OCI-LY3 (cell line): ENCODE measurements around the gene ZNF550.
"Not testable (repeated sequence)": the region's sequence is repeated elsewhere in the genome, so short reads cannot be mapped to it uniquely, and the experiment has no call there.

Experiments
- H2AFZ ChIP-seq: fragments of 200-600, 300-600 bp; shearing (Covaris generic); 2 replicates; pipeline ENCODE4 v1.6.0; 2014; ENCODE audit warnings: antibody characterized with exemption, low read depth, low read length
- H3K27ac ChIP-seq: fragments of 200-600, 300-600 bp; sonication (generic); 2 replicates; pipeline ENCODE4 v1.5.1; 2014; ENCODE audit warnings: mild to moderate bottlenecking, low read length, moderate library complexity, mixed read lengths
- H3K27me3 ChIP-seq: fragments of 200-600, 300-600 bp; sonication (generic); 2 replicates; pipeline ENCODE4 v1.6.1; 2014; ENCODE audit warnings: low read depth, low read length, mixed read lengths
- H3K36me3 ChIP-seq: fragments of 200-600, 300-600 bp; sonication (generic); replicated peaks from 2 replicates; pipeline ENCODE3; 2014; ENCODE audit warnings: low read depth, low read length, mixed read lengths
- H3K4me1 ChIP-seq: fragments of 300-600, 200-600 bp; sonication (generic); 2 replicates; pipeline ENCODE4 v1.6.1; 2014; ENCODE audit warnings: low read length, mixed read lengths
- H3K4me2 ChIP-seq: fragments of 200-600, 300-600 bp; sonication (generic); 2 replicates; pipeline ENCODE4 v1.6.1; 2014; ENCODE audit warnings: low read length, mixed read lengths
- H3K4me3 ChIP-seq: fragments of 300-600, 200-600 bp; sonication (generic); 2 replicates; pipeline ENCODE4 v1.5.1; 2014; ENCODE audit warnings: antibody characterized with exemption, mild to moderate bottlenecking, low read length, moderate library complexity
- H3K79me2 ChIP-seq: fragments of 300-600, 200-600 bp; shearing (Covaris generic); 2 replicates; pipeline ENCODE4 v1.6.1; 2014; ENCODE audit warnings: mild to moderate bottlenecking, low read length, mixed read lengths
- H3K9ac ChIP-seq: fragments of 300-600, 200-600 bp; shearing (Covaris generic); 2 replicates; pipeline ENCODE4 v1.6.0; 2014; ENCODE audit warnings: mild to moderate bottlenecking, low read length, moderate library complexity
- H3K9me3 ChIP-seq: fragments of 200-600, 300-600 bp; shearing (Covaris generic); 2 replicates; pipeline ENCODE4 v1.6.1; 2014; ENCODE audit warnings: low read length, mixed read lengths; ENCODE audit not compliant: insufficient read depth
- H4K20me1 ChIP-seq: fragments of 200-600, 300-600 bp; sonication (generic); 2 replicates; pipeline ENCODE4 v1.6.1; 2016; ENCODE audit warnings: low read length, mixed read lengths; ENCODE audit not compliant: insufficient read depth
- EZH2phosphoT487 ChIP-seq: fragments of 200-600 bp; shearing (Covaris generic); IDR thresholded peaks from 2 replicates; pipeline ENCODE4 v1.6.1; 2018; ENCODE audit warnings: antibody characterized with exemption, mixed run types, low read depth
- TF ChIP-seq, protein P1 (sequence below): fragments of 200-600, 300-600 bp; sonication (generic); IDR thresholded peaks from 2 replicates; pipeline ENCODE4 v1.5.1; 2014; ENCODE audit warnings: antibody characterized with exemption, low read length, low read depth

The ZNF550 gene

DNA sequence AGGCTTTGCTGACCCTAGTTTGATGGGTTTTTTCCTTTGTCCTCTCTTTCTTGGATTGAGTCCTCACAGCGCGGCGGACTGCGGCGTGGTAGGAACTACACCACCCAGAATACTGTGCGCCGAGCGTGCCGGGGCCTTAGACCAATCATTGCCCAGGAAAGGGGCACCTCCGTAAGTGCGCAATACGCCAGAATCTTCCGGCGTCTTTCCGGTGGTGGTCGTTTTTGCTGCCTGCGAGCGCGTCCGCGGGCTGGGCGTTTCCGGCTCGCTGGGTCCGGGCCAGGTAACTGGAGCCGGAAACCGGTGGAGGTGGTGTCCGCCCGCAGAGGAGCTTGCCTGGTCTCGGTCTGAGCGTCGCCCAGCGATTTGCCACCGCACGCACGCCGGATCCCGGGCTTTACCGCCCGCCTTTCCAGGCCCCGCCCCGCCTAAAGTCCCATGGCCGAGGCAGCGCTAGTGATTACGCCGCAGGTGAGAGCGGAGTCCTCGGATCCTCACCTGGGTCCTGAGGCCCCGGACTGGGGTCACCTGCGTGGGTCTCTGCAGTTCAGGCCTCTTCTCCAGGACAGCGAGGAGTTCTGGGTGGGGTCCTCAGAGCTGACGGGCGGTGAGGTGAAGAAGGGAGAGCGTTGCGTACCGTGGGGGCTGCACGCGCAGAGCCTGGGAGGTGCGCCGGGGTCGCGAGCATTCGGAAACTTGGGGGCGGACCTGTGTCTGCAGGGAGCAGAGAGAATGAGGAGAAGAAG, 32.4 kb downstream of the ZNF550 start, which contains the start of gene ZNF549:
Gene ZNF549, plus strand, starts transcription at position 221 of the 746 bp plus-strand sequence. Its CDS starts 218 bp downstream, at position 439.
- peak within 1 kb of the TSS; percentile 95 for H2AFZ ChIP-seq
- TF ChIP-seq, protein P1, sequence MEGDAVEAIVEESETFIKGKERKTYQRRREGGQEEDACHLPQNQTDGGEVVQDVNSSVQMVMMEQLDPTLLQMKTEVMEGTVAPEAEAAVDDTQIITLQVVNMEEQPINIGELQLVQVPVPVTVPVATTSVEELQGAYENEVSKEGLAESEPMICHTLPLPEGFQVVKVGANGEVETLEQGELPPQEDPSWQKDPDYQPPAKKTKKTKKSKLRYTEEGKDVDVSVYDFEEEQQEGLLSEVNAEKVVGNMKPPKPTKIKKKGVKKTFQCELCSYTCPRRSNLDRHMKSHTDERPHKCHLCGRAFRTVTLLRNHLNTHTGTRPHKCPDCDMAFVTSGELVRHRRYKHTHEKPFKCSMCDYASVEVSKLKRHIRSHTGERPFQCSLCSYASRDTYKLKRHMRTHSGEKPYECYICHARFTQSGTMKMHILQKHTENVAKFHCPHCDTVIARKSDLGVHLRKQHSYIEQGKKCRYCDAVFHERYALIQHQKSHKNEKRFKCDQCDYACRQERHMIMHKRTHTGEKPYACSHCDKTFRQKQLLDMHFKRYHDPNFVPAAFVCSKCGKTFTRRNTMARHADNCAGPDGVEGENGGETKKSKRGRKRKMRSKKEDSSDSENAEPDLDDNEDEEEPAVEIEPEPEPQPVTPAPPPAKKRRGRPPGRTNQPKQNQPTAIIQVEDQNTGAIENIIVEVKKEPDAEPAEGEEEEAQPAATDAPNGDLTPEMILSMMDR: no peak
- no peak for TF ChIP-seq EZH2phosphoT487

DNA sequence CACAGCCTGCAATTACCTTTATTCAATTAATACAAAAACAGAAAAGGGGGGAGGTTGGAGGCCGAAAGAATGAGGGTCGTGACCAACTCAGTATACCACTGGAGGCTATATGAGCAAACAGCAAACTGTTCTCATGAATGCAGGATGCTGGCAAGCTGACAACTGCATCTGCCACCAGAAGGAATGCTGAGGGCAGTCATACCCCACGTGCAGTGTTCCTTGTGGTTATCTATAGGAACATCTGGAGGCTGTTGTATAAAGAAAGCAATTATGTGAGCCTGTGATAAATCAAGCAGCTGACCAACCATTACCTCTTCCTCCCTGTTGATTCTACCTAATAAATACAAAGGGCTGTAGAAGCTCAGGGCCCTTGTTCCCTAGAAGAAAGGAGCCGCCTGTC, 41.6 kb downstream of the ZNF550 start:
- H3K9ac ChIP-seq, H4K20me1 ChIP-seq, H3K4me1 ChIP-seq, H3K27ac ChIP-seq, H3K79me2 ChIP-seq, H3K27me3 ChIP-seq, H3K4me2 ChIP-seq, H3K4me3 ChIP-seq, H2AFZ ChIP-seq: not testable (repeated sequence)
- Histone ChIP-seq H3K9me3 (peaks cover 23% of the 10 kb centered on the region), H3K36me3 (peaks cover 48% of the 10 kb centered on the region)

More for the DNA sequence above, 32.4 kb downstream of the ZNF550 start, which contains the start of gene ZNF549:
- peak within 1 kb of the TSS; percentile 87 for H3K4me3 ChIP-seq
- peaks cover 32% of the 10 kb centered on the region for H3K79me2 ChIP-seq
- H3K27me3 ChIP-seq: no peaks in the 10 kb centered on the region
- peaks cover 8% of the 10 kb centered on the region for H3K4me1 ChIP-seq
- peaks cover 28% of the 10 kb centered on the region for H3K36me3 ChIP-seq
- peak within 1 kb of the TSS; percentile 98 for H3K4me2 ChIP-seq
- peak within 1 kb of the TSS; percentile 79 for H3K9ac ChIP-seq
- H4K20me1 ChIP-seq: no peaks in the 10 kb centered on the region
- peak within 1 kb of the TSS; percentile 36 for H3K27ac ChIP-seq
- H3K9me3 ChIP-seq: peaks cover 5% of the 10 kb centered on the region; the same call in 1 of the 2 replicates

- Histone ChIP-seq H3K4me3 (no peak overlapping the region), H3K36me3 (peaks cover 55% of the 10 kb centered on the region), H3K4me2 (no peak overlapping the region), H3K79me2 (no peaks in the 10 kb centered on the region), H2AFZ (no peak overlapping the region), H3K4me1 (no peaks in the 10 kb centered on the region), H3K27ac (no peak overlapping the region), H3K27me3 (no peaks in the 10 kb centered on the region), H4K20me1 (no peaks in the 10 kb centered on the region), H3K9ac (no peak overlapping the region), H3K9me3 (peaks cover 27% of the 10 kb centered on the region)
- TF ChIP-seq, protein P1: no peak
- no peak for TF ChIP-seq EZH2phosphoT487
Observed at GRCh38 chr19:57515255-57515654, 44.4 kb downstream of the ZNF550 start.

DNA sequence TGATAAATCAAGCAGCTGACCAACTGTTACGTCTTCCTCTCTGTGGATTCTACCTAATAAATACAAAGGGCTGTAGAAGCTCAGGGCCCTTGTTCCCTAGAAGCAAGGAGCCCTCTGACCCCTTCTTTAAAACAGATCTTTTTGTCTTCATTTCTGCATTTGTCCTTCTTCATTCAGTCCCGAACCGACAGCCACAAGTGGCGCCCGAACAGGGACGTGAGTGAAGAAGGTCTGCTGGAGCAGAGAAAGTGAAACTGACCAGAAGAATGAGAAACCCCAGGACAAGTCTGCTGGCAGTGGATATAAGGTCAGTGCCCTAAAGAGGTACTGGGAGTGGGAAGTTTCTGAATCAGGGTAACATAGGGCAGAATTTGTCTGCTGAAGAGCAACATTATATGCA, 46.8 kb downstream of the ZNF550 start:
- Histone ChIP-seq H3K4me2 (no peak overlapping the region), H3K4me3 (no peak overlapping the region), H3K27me3 (no peaks in the 10 kb centered on the region), H3K27ac (no peak overlapping the region), H3K9me3 (peaks cover 40% of the 10 kb centered on the region), H4K20me1 (no peaks in the 10 kb centered on the region), H2AFZ (no peak overlapping the region), H3K79me2 (no peaks in the 10 kb centered on the region), H3K36me3 (peaks cover 75% of the 10 kb centered on the region), H3K4me1 (no peaks in the 10 kb centered on the region), H3K9ac (no peak overlapping the region)
- no peak for TF ChIP-seq EZH2phosphoT487
- TF ChIP-seq, protein P1: no peak
